Stomach smooth muscle (tissue), 2 donors: ENCODE data around the gene SLC26A11.

Experiments
- H3K27ac ChIP-seq: one replicate; pipeline ENCODE4 v1.7.0; 2013; ENCODE audit warnings: mild to moderate bottlenecking, low read length, inconsistent platforms
- H3K27me3 ChIP-seq, 2 donors: one replicate each; pipeline ENCODE4 v1.7.0; 2013; ENCODE audit warnings: low read length in 2 of 2; ENCODE audit not compliant: insufficient read depth in 2 of 2, control insufficient read depth in 1 of 2
- H3K36me3 ChIP-seq, 2 donors: one replicate each; pipeline ENCODE4 v1.7.0; 2013; ENCODE audit warnings: low read length in 2 of 2; ENCODE audit not compliant: control insufficient read depth in 2 of 2, insufficient read depth in 2 of 2
- H3K4me1 ChIP-seq: one replicate; pipeline ENCODE4 v1.7.0; 2013; ENCODE audit warnings: low read length; ENCODE audit not compliant: control insufficient read depth, insufficient read depth
- H3K4me3 ChIP-seq, 2 donors: one replicate each; pipeline ENCODE4 v1.7.0; 2013; ENCODE audit warnings: low read length in 2 of 2
- H3K9ac ChIP-seq, 2 donors: one replicate each; pipeline ENCODE4 v1.7.0; 2013; ENCODE audit warnings: low read length in 2 of 2, mild to moderate bottlenecking in 1 of 2
- H3K9me3 ChIP-seq, 2 donors: one replicate each; pipeline ENCODE4 v1.7.0; 2013; ENCODE audit warnings: low read length in 2 of 2; ENCODE audit not compliant: control insufficient read depth in 2 of 2
- donor health status: healthy.
- donor health status: Pancreatic carcinoma.

SLC26A11 gene

DNA sequence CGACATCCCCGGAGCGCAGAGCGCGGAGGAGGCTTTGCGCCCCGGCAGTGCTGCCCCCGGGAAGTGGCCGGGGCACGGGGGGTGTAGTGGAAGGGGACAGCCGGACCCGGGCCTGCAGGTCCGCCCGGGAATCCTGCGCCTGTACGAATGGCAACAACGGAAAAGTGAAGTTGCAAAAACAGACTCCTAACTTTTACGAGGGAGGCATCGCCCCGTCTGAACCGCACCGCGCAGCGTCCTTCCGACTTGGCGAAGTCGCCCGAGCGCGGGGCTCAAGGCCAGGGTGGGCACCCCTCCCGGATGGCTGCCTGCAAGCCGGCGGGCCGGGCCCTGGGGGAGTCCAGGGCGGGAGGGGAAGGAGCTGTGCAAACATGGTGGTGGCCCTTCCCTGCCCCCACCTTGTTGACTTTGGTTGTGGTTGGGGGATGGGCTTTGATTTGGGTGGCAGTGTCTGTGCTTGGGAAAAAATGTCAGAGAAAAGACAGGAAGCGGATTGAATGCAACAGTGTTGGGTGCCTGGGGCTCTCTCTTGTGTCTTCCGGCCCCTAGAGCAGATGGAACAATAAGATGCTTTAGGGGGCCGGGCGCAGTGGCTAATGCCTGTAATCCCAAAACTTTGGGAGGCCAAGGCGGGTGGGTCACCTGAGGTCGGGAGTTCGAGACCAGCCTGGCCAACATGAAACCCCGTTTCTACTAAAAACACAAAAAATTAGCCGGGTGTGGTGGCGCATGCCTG lies 41.1 kb downstream of the SLC26A11 start:
- H3K9me3 ChIP-seq = no peaks in the 10 kb centered on the region
- H3K4me3 ChIP-seq = peak overlapping the region; percentile 86 to 90
- peak overlapping the region; percentile 82 for H3K27ac ChIP-seq
- no peaks in the 10 kb centered on the region for H3K27me3 ChIP-seq
- H3K36me3 ChIP-seq = peaks cover 3 to 7% of the 10 kb centered on the region in 2 donors
- H3K4me1 ChIP-seq = peaks cover 37% of the 10 kb centered on the region
- peak overlapping the region; percentile 73 to 75 for H3K9ac ChIP-seq

DNA sequence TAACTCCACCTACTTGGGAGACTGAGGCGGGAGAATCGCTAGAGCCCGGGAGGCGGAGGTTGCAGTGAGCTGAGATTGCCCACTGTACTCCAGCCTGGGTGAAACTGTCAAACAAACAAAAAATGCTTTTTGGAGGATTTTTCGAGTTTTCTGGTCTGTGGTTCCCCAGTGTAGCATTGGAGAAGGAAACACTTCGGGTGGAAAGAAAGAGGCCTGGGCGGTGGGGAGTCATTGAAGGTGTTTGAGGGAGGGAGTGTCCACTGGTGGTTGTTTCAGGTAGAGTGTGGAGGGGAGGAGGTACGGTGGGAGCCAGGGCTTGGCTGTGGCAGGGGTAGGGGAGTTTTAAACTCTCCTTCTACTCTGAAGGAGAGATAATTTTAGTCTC lies 41.7 kb downstream of the SLC26A11 start:
- peaks cover 3 to 7% of the 10 kb centered on the region in 2 donors for H3K36me3 ChIP-seq
- H3K27me3 ChIP-seq = no peaks in the 10 kb centered on the region
- no peaks in the 10 kb centered on the region for H3K9me3 ChIP-seq
- peak overlapping the region; percentile 82 for H3K27ac ChIP-seq
- H3K4me1 ChIP-seq = peaks cover 37% of the 10 kb centered on the region
- peak overlapping the region; percentile 86 to 90 for H3K4me3 ChIP-seq
- peak overlapping the region in 1 of 2 donors; percentile 73 for H3K9ac ChIP-seq

DNA sequence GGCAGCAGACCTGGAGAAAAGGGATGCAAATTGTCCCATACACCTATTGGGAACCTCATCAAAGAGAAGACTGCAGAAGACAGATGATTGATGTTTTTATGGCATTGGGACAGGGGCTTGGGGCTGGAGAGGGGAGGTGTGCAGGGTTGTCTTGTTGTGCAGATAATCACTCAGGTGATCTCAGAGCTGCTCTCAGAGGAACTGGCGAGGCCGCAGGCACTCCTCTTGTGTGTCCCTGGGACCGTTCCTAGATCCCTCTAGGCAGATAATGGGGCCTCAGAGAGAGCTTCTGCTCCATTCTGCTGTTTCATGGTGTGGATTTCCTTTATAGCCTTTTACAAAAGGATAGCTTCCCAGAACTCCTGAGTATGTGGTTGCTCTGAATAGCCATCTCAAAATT lies 42.1 kb downstream of the SLC26A11 start:
- no peaks in the 10 kb centered on the region for H3K9me3 ChIP-seq
- peak overlapping the region; percentile 82 for H3K27ac ChIP-seq
- H3K27me3 ChIP-seq = no peaks in the 10 kb centered on the region
- peak overlapping the region; percentile 86 to 90 for H3K4me3 ChIP-seq
- peaks cover 37% of the 10 kb centered on the region for H3K4me1 ChIP-seq
- peak overlapping the region in 1 of 2 donors; percentile 51 for H3K9ac ChIP-seq
- peaks cover 3 to 7% of the 10 kb centered on the region in 2 donors for H3K36me3 ChIP-seq

DNA sequence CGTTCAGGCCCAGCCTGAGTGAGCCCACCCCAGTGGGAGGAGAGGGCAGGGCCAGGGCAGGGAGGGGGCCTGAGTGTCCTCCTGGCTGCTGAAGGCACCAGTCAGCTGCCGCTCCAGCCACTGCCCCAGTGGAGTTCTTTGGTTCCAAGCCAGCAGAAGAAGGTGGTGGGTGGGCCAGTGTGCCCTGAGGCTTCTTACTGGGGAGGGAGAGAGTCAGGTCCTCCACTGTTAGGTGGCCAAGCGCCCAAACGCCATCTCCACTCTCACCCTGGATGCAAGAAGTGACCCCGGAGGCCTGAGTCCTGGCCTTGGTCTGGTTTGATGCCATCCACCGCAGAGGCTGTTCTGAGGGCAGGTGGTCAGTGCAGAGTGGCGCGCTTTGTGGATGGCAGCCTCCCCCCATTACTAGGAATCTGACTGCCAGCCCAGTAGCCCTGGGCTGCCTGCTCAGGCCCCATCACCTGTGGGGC lies 42.6 kb downstream of the SLC26A11 start:
- peaks cover 37% of the 10 kb centered on the region for H3K4me1 ChIP-seq
- peaks cover 3 to 9% of the 10 kb centered on the region in 2 donors for H3K36me3 ChIP-seq
- H3K4me3 ChIP-seq = peak overlapping the region; percentile 71 to 80
- peak overlapping the region; percentile 82 for H3K27ac ChIP-seq
- H3K9me3 ChIP-seq = no peaks in the 10 kb centered on the region
- H3K9ac ChIP-seq = peak overlapping the region in 1 of 2 donors; percentile 51
- H3K27me3 ChIP-seq = no peaks in the 10 kb centered on the region

DNA sequence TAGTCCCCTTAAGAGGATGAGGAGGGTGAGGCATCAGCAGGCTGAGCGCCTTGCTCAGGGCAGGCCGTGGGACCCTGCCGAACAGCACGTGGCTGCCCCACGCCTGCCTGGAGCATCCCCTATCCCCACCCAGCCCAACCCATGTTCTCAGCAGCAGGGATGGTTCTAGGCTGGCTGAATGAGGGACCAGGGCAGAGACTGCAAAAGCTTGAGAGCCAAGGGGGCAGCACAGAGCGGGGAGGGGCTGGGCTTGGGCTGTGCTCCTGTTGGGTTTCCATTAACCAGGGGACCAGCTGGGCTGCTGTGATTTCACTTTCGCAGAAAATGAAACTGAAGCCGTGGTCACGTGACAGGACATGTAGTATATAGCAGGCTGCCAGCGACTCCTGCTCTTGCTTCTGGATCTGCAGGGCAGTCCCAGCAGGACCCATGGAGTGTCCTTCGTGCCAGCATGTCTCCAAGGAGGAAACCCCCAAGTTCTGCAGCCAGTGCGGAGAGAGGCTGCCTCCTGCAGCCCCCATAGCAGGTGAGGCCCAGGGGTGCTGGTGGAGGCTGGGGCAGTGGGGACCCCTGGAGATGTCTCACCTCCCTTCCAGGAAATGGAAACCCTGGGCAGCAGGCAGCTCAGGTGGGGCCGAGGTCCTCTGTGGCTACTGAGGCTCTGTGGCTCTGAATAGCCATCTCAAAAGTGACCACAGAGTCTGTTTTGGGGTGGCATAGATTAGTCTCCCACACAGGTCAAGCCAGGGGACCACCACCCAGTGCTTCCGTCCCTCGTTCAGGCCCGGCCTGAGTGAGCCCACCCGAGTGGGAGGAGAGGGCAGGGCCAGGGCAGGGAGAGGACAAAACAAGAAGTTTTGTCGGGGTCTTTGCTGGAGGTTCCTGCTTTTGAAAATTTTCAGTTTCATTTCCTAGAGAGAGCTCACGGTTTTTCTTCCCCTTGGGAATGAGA lies 43.3 kb downstream of the SLC26A11 start:
- peak overlapping the region; percentile 82 for H3K27ac ChIP-seq
- no peaks in the 10 kb centered on the region for H3K9me3 ChIP-seq
- peaks cover 37% of the 10 kb centered on the region for H3K4me1 ChIP-seq
- no peaks in the 10 kb centered on the region for H3K27me3 ChIP-seq
- peak overlapping the region; percentile 71 to 80 for H3K4me3 ChIP-seq
- peaks cover 3 to 9% of the 10 kb centered on the region in 2 donors for H3K36me3 ChIP-seq
- peak overlapping the region; percentile 47 to 51 for H3K9ac ChIP-seq

DNA sequence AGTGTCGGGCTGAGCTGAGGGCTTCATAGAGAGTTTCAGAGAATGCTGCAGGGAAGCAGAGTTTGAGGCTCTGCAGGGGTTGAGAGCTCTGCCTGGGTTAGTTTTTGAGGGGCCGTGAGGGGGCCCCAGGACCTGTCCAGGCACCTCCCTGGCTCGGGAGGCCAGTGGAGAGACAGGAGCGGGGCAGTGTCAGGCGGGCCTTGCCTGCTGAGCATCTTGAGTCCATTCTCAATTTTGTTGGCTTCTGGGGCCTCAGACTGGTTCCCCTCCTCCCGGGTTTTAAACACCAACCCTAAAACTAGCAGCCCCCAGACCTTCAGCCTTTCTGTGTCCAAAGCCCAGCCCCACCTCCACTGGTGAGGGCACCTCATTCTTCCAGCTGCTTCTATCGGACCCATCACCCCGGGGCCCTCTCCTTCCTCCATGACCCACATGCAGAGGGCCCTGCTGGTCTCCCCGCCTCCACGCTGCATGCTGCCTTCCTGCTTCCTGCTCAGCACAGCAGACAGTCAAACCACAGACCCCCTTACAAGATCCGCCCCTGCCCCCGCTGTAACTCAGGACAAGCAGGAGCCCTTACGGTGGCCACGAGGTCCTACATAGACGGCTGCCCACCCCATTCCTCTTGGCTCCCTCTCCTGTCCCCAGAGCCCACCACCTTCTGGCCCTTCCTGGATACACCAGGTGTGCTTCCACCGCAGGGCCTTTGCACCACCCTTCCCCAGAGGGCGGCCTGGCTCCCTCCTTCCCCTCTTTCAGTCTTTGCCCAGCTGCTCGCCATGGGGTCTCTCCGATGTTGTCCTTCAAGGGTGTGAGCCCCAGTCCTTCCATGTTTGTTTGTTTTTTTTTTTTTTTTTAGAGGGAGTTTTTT lies 44.2 kb downstream of the SLC26A11 start:
- Histone ChIP-seq H3K9me3 (no peaks in the 10 kb centered on the region), H3K4me3 (peak overlapping the region in 1 of 2 donors; percentile 71), H3K27me3 (no peaks in the 10 kb centered on the region), H3K9ac (no peak overlapping the region), H3K36me3 (peaks cover 11 to 17% of the 10 kb centered on the region in 2 donors), H3K27ac (peak overlapping the region; percentile 46), H3K4me1 (peaks cover 37% of the 10 kb centered on the region)

DNA sequence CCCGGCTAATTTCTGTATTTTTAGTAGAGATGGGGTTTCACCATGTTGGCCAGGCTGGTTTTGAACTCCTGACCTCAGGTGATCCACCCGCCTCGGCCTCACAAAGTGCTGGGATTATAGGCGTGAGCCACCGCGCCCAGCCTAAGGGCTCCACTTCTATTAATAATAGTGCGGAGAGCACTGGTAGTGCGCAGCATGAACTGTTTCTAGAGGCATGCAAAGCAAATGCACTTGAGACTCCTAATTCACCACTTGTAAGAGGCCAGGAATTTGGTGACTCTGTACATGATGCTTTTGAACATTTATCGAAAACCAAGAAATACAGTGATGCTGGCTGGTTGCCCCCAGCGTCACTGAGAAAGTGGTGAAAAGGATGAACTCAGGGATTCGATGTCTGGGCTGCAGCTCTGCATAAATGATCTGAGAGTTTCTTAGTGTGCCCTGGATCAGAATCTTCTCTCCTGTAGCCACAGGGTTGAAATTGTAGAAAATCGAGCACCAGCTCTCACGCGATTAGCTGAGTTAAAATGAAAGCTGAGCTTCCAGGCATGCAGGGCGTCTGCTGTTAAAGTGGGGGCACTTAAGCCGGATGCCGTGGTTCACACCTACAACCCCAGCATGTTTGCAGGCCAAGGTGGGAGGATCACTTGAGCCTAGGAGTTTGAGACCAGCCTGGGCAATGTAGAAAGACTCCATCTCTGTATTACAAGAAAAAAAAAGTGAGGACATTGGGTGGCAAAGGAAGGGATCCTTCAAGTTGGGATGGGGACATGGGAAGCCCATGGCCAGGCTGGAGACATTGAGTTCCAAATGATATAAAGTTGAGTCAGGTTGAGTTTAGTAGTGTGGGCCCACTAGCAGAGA lies 45.2 kb downstream of the SLC26A11 start:
- no peaks in the 10 kb centered on the region for H3K27me3 ChIP-seq
- H3K27ac ChIP-seq = no peak overlapping the region
- H3K9me3 ChIP-seq = no peaks in the 10 kb centered on the region
- peaks cover 30% of the 10 kb centered on the region for H3K4me1 ChIP-seq
- no peak overlapping the region for H3K9ac ChIP-seq
- H3K4me3 ChIP-seq = no peak overlapping the region
- H3K36me3 ChIP-seq = peaks cover 18 to 22% of the 10 kb centered on the region in 2 donors

DNA sequence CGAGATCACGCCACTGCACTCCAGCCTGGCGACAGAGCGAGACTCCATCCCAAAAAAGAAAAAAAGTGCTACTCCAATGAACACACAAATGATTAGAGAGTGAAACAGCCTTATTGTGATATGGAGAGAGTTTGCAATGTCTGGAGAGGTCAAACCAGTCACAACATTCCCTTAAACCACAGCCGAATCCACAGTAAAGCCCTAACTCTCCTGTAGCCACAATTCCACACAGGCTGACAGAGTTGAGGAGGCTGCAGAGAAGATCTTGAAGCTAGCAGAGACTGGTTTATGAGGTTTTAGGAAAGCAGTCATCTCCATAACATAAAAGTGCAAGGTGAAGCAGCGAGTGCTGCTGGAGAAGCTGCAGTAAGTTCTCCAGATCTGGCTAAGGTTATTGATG lies 47.2 kb downstream of the SLC26A11 start:
- Histone ChIP-seq H3K36me3 (peaks cover 18 to 22% of the 10 kb centered on the region in 2 donors), H3K9ac (no peak overlapping the region), H3K9me3 (no peaks in the 10 kb centered on the region), H3K4me3 (no peak overlapping the region), H3K4me1 (peaks cover 20% of the 10 kb centered on the region), H3K27me3 (no peaks in the 10 kb centered on the region), H3K27ac (no peak overlapping the region)

DNA sequence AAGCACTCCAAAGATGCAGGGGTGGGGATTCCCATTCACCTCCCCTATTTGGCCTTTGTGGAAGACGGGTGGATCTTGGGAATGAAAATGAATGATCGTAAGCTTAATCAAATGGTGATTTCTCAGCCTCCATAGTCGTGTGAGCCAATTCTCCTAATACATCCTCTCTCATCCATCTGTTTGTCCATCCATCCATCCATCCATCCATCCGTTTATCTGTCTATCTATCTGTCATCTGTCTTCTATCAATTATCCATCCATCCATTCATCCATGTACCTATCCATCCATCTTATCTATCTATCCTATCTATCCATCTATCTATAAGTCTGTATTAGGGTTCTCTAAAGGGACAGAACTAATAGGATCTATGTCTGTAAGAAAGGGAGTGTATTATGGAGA lies 48.2 kb downstream of the SLC26A11 start:
- H3K27me3 ChIP-seq = no peaks in the 10 kb centered on the region
- H3K4me3 ChIP-seq = no peak overlapping the region
- no peaks in the 10 kb centered on the region for H3K9me3 ChIP-seq
- no peak overlapping the region for H3K27ac ChIP-seq
- H3K4me1 ChIP-seq = peaks cover 10% of the 10 kb centered on the region
- H3K9ac ChIP-seq = no peak overlapping the region
- H3K36me3 ChIP-seq = peaks cover 18 to 22% of the 10 kb centered on the region in 2 donors
